ENCODE results near the gene SMC5. TPM values are rescaled to one million over a fixed set of nuclear protein-coding genes. Genes with fewer than 3 reads are reported as not detected.

Gene SMC5
- polyA plus RNA-seq, 1 of the 3 experiments (the other 2 are of a cell fraction): 5.3 TPM

DNA sequence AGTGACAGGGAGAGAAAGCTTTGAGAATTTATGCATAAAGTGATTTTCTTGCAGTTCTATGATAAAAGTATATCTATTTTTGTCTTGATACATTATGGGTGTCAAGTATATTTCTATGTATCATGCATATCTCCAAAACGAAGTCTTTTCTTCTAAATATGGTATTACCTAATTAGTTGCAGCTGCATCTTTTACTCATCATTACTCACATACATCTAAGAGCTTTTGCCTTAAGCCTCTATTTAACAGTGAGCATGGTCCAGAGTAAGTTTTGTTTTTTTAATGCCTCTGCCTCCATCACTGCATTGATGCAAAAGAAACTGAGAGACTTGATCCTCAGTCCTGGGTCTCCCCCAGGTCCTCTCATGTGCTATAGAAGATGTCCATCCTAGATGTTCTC lies 40.0 kb upstream of the SMC5 start:
- Histone ChIP-seq H3K27ac (ENCODE audit: low read depth in 2 of 2, low read length in 1 of 2) (peak overlapping the region in 1 of 2 experiments; percentile 65; a peak in 2 of 4 replicates), H3K79me2 (ENCODE audit: insufficient read depth) (no peaks in the 10 kb centered on the region), H3K36me3 (replicated peaks in 1 of 2; ENCODE audit: control insufficient read depth in 1 of 2, insufficient read depth in 2 of 2, low read length in 1 of 2) (no peaks in the 10 kb centered on the region), H3K4me2 (0 out of 2 replicates have a peak overlapping the region, but pooled peaks have one; percentile 22), H3K4me3 (ENCODE audit: low read depth in 2 of 2, low read length in 1 of 2) (no peak overlapping the region), H4K20me1 (ENCODE audit: insufficient read depth) (no peaks in the 10 kb centered on the region), H3K4me1 (ENCODE audit: control insufficient read depth in 1 of 2, insufficient read depth in 2 of 2, low read depth in 1 of 2, low read length in 1 of 2) (peaks cover 9 to 12% of the 10 kb centered on the region in 2 experiments), H3K9me2 (no peaks in the 10 kb centered on the region), H3K27me3 (ENCODE audit: insufficient read depth) (no peaks in the 10 kb centered on the region), H3K9ac (no peak overlapping the region), H3K9me3 (no peaks in the 10 kb centered on the region), H2AFZ (ENCODE audit: low read depth) (no peak overlapping the region), H3F3A (replicated peaks; ENCODE audit: insufficient read depth) (peaks cover 8% of the 10 kb centered on the region)
- ChIA-PET CTCF (interaction anchor here (1.5 to 2.6 kb wide), 5 partner anchors 9 to 247 kb away, joined by 6 to 9 read pairs (median 7); no protein-coding TSS in a partner anchor), POLR2A (no interaction called here)
- DNase-seq: no peak
- WGBS (ENCODE audit: low lambda C conversion rate): 3% methylated on average over 1 of the region's 1 CpG
- TF ChIP-seq, protein P1, sequence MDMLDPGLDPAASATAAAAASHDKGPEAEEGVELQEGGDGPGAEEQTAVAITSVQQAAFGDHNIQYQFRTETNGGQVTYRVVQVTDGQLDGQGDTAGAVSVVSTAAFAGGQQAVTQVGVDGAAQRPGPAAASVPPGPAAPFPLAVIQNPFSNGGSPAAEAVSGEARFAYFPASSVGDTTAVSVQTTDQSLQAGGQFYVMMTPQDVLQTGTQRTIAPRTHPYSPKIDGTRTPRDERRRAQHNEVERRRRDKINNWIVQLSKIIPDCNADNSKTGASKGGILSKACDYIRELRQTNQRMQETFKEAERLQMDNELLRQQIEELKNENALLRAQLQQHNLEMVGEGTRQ (IDR thresholded peaks at IDR 0.05; ENCODE audit: borderline replicate concordance, low read depth, low read length): no peak
- peak; percentile 19; the same call in 1 of the 2 replicates for TF ChIP-seq PBX3 (IDR thresholded peaks at IDR 0.05)
- no peak for TF ChIP-seq ELF1 (IDR thresholded peaks at IDR 0.05)
- TF ChIP-seq USF1 (IDR thresholded peaks at IDR 0.05; ENCODE audit: borderline replicate concordance, low read depth): no peak
- no peak for TF ChIP-seq RAD21 (IDR thresholded peaks at IDR 0.05; ENCODE audit: low read length)
- no peak for TF ChIP-seq NRF1 (IDR thresholded peaks at IDR 0.05; ENCODE audit: low read depth, low read length)
- TF ChIP-seq YY1 (IDR thresholded peaks at IDR 0.05; ENCODE audit: low read depth): no peak
- no peak for TF ChIP-seq EZH2phosphoT487 (IDR thresholded peaks at IDR 0.05; ENCODE audit: borderline replicate concordance, low read depth)
- TF ChIP-seq NFIC (IDR thresholded peaks at IDR 0.05; ENCODE audit: borderline replicate concordance): no peak
- TF ChIP-seq IRF3 (IDR thresholded peaks at IDR 0.05; ENCODE audit: low read depth, low read length): no peak
- TF ChIP-seq CTCF (IDR thresholded peaks at IDR 0.05): no peak
- TF ChIP-seq GATA2 (CRISPR knock-in tag; IDR thresholded peaks at IDR 0.05): no peak
- TF ChIP-seq FOXJ3 (CRISPR knock-in tag; IDR thresholded peaks at IDR 0.05): no peak
- TF ChIP-seq EP300 (IDR thresholded peaks at IDR 0.05; ENCODE audit: borderline replicate concordance in 1 of 2, low read depth in 1 of 2, low read length in 1 of 2): peak in 1 of 2 experiments; percentile 49; a peak in 1 of 4 replicates
- TF ChIP-seq POLR2AphosphoS5 (IDR thresholded peaks at IDR 0.05; ENCODE audit: low read depth, low read length): peak; percentile 32; the same call in 1 of the 2 replicates
- no peak for TF ChIP-seq FOXM1 (IDR thresholded peaks at IDR 0.05; ENCODE audit: low read depth)
- TF ChIP-seq TCF12 (IDR thresholded peaks at IDR 0.05): peak; percentile 93
- no peak for TF ChIP-seq RFX5 (IDR thresholded peaks at IDR 0.05; ENCODE audit: low read length)
- TF ChIP-seq RXRA (IDR thresholded peaks at IDR 0.05; ENCODE audit: borderline replicate concordance, low read depth): no peak
- peak; percentile 39; the same call in 1 of the 2 replicates for TF ChIP-seq MEF2A (IDR thresholded peaks at IDR 0.05; ENCODE audit: borderline replicate concordance, low read depth)
- TF ChIP-seq SMC3 (IDR thresholded peaks at IDR 0.05; ENCODE audit: low read depth, low read length): no peak
- TF ChIP-seq RCOR1 (IDR thresholded peaks at IDR 0.05; ENCODE audit: low read length): no peak
- TF ChIP-seq CHD2 (IDR thresholded peaks at IDR 0.05; ENCODE audit: low read length, partially characterized antibody): no peak
- TF ChIP-seq TAF1 (IDR thresholded peaks at IDR 0.05; ENCODE audit: borderline replicate concordance, low read depth, low read length): no peak
- TF ChIP-seq SIN3A (IDR thresholded peaks at IDR 0.05; ENCODE audit: borderline replicate concordance, low read depth, low read length): no peak
- peak; percentile 79; the same call in 1 of the 2 replicates for TF ChIP-seq FOSL2 (IDR thresholded peaks at IDR 0.05; ENCODE audit: borderline replicate concordance, low read depth)
- no peak for TF ChIP-seq MXI1 (IDR thresholded peaks at IDR 0.05; ENCODE audit: low read depth, low read length)
- no peak for TF ChIP-seq TEAD4 (IDR thresholded peaks at IDR 0.05; ENCODE audit: borderline replicate concordance, insufficient read depth)
- TF ChIP-seq, protein P2, sequence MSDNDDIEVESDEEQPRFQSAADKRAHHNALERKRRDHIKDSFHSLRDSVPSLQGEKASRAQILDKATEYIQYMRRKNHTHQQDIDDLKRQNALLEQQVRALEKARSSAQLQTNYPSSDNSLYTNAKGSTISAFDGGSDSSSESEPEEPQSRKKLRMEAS (IDR thresholded peaks at IDR 0.05; ENCODE audit: low read depth): 0 out of 2 replicates have a peak, but pooled peaks have one; percentile 33
